GF-D8 (cell line): ENCODE measurements around the gene TRPC3.

Experiments
- DNase-seq: peaks from one replicate; lab custom pipeline; 2025; lab: John Stamatoyannopoulos, UW

Gene TRPC3

GRCh38 chr4:121951521-121952110, at the start of gene TRPC3:
Gene TRPC3 (minus strand): TSS chr4:121952060. CDS start chr4:121951680, 380 bp downstream.
- DNase-seq = no peak

GRCh38 chr4:122000849-122001248, 49.0 kb upstream of the TRPC3 start:
- DNase-seq = no peak

GRCh38 chr4:121998024-121998423, 46.2 kb upstream of the TRPC3 start:
- no peak for DNase-seq

GRCh38 chr4:121995790-121996537, 44.1 kb upstream of the TRPC3 start:
- DNase-seq = no peak

GRCh38 chr4:121991968-121992367, 40.1 kb upstream of the TRPC3 start:
- DNase-seq = no peak

- DNase-seq = no peak
These were observed 38.6 kb upstream of the TRPC3 start for GRCh38 chr4:121990489-121990888.

GRCh38 chr4:121989715-121990114, 37.9 kb upstream of the TRPC3 start:
- DNase-seq = no peak

- no peak for DNase-seq
These were observed 37.1 kb upstream of the TRPC3 start for GRCh38 chr4:121988950-121989349.

GRCh38 chr4:121980643-121981042, 28.8 kb upstream of the TRPC3 start:
- no peak for DNase-seq

- DNase-seq = no peak
These were observed 26.3 kb upstream of the TRPC3 start for GRCh38 chr4:121978172-121978516.

- no peak for DNase-seq
These were observed 25.7 kb upstream of the TRPC3 start for GRCh38 chr4:121977251-121978171.

GRCh38 chr4:121975784-121976183, 23.9 kb upstream of the TRPC3 start:
- no peak for DNase-seq

GRCh38 chr4:121973816-121974215, 22.0 kb upstream of the TRPC3 start:
- DNase-seq = no peak

GRCh38 chr4:121968859-121969258, 17.0 kb upstream of the TRPC3 start:
- no peak for DNase-seq

GRCh38 chr4:121964958-121965357, 13.1 kb upstream of the TRPC3 start:
- DNase-seq = no peak

GRCh38 chr4:121960818-121961217, 9.0 kb upstream of the TRPC3 start:
- DNase-seq = no peak

- no peak for DNase-seq
These were observed 6.9 kb upstream of the TRPC3 start for GRCh38 chr4:121958777-121959176.

GRCh38 chr4:121957266-121957665, 5.4 kb upstream of the TRPC3 start:
- DNase-seq = no peak

GRCh38 chr4:121953860-121954259, 2.0 kb upstream of the TRPC3 start:
- no peak for DNase-seq

- DNase-seq = no peak
These were observed 430 bp upstream of the TRPC3 start for GRCh38 chr4:121952290-121952689.

- no peak for DNase-seq
These were observed 960 bp downstream of the TRPC3 start for GRCh38 chr4:121950680-121951520.

GRCh38 chr4:121950212-121950679, 1.6 kb downstream of the TRPC3 start:
- DNase-seq = no peak
